Measurements from ENCODE around the gene BRPF1.

The BRPF1 gene

DNA sequence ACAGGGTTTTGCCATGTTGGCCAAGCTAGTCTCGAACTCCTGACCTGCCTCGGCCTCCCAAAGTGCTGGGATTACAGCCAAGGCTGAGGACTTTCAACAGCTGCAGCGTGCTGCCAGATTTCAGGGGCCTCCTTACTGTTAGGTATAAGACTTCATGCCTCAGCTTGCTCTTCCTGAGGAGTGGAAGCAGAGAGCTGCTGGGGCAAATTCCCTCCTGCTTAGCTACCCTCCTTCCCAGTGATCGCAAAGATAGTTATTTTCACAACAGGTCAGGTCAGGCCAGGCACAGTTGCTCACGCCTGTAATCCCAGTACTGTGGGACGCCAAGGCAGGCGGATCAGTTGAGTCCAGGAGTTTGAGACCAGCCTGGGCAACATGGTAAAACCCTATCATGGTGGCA is 30.5 kb upstream of the BRPF1 start:
- FAIRE-seq (no peak), DNase-seq (ENCODE audit: low spot score) (no peak)

DNA sequence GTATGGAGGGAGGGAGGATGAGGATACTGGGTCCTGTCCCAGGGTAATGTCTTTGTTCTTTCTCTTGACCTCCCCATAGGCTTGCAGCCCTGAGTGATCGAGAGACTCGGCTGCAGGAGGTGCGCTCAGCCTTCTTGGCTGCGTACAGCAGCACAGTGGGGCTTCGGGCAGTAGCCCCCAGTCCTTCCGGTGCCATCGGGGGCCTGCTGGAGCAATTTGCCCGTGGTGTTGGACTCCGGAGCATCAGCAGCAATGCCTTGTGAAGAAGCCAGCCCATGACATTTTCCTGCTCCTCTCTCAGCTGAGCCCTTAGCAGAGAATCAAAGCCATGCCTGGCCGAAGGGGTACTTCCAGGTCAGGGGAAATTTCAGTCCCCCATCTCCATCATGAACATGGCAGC is 29.8 kb upstream of the BRPF1 start:
- no peak for FAIRE-seq
- no peak for DNase-seq (ENCODE audit: low spot score)

DNA sequence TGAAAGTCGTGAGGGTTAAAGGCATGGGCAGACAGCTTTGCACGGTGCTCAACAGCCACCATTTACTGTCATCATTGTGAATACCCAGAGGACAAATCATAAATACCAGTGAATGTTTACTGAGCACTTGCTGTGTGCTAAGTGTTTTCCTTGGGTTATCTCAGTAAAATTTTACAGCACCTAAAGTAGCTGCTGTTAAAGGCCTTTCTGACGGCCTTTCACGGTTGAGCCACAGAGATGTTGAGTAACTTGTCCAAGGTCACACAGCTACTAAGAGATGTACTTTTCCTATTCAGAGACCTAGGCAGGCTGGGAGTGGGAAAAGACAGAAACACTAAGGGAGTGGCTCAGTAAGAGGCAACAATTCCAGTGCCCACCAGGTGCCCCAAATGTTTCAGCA is 28.3 kb upstream of the BRPF1 start:
- FAIRE-seq (no peak), DNase-seq (ENCODE audit: low spot score) (no peak)

DNA sequence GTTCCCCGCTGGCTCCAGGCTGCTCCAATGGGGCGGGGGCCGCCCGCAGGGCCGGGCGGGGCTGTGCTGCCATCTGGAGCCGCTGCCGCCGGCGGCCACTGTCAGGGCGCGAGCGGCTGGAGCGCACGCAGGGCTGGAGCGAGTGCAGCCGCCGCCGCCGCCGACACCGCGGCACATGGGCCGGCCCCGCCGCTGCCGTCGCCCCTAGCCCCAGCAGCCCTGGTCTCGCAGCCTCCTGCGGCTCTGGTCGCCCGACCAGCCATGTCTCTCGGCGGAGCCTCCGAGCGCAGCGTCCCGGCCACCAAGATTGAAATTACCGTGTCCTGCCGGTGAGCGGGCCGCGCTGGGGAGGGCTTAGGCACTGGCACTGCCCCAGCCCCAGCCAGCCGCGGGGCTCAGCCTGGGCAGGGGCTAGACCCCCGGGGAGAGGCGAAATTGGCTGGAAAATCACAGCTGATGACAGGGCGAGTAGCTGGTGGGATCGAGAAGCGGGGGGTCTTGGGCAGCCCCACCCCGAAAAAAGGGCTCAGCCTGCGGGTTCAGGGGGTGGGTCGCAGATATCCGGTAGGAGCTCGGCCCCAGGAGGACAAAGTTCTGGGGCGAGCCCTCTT is 27.7 kb upstream of the BRPF1 start, which contains the start of gene CPNE9:
Gene CPNE9 (plus strand): TSS at position 98 of the 611 bp plus-strand sequence. CDS start 164 bp downstream, at position 262.
- FAIRE-seq: no peak

DNA sequence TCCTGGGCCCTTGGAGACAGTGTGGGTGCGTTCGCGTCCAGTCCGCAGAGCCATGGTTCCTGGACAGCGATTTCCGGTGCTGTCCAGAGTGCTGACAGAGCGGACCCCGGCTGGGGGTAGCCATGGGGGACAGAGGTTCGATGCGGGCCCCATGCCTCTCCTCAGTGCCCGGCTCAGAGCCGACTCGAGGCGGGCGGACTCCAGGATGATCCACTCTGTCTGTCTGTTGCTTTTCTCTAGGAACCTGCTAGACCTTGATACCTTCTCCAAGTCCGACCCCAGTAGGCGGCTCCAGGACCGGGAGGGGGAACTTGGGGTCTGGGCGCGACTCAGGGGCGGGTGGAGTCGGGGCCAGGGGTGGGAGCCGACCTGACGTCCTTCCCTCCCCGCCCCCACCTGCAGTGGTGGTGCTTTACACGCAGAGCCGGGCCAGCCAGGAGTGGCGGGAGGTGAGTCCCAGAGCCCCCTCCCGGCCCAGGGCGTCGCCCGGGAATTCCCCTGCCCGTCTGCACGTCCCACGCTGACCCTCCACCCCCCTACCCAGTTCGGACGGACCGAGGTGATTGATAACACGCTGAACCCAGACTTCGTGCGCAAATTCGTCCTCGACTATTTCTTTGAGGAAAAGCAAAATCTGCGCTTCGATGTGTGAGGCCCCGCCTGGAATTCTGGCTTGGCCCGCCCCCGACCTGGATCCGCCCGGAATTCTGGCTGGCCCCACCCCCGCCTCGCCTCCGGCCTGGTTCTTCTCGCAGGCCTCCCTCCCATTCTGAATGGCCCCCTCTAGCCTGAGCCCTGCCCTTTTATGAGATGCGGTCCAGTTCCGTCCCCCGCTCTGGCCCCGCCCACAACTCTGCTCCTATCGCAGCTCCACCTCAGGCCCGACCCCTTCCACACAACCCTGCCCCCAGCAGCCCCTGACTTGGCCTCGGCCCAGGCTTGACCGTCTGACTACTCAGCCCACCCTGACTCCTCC is 26.9 kb upstream of the BRPF1 start:
- FAIRE-seq (no peak), DNase-seq (ENCODE audit: low spot score) (no peak)

More for the DNA sequence above, 27.7 kb upstream of the BRPF1 start, which contains the start of gene CPNE9:
- no peak for DNase-seq (ENCODE audit: low spot score)

DNA sequence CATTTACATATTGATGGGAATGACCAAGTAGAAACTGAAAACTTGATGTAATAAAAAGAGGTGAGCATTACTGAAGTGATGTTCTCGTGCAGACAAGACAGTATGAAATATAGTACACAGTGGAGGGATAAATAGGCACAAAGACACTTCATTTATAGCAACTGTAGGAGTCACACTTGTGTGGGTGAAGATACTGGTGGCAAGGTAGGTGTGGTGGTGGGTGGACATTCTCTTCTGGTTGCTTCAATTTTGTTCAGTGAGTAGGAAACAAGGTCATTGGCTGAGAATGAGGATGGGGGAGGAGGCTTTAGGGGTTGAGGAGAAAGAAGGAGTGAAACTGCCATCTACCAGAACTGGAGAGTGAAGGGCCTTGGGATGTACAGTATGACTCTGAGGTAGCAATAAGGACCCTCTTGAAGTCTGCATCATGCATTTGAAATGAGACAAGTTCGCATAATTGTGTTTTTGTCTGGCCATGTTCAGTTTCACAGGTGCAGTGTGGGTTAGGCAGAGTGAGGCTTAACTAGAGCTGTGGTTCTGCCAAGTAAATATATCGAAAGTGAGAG is 21.3 kb upstream of the BRPF1 start:
- DNase-seq (ENCODE audit: low spot score): no peak

DNA sequence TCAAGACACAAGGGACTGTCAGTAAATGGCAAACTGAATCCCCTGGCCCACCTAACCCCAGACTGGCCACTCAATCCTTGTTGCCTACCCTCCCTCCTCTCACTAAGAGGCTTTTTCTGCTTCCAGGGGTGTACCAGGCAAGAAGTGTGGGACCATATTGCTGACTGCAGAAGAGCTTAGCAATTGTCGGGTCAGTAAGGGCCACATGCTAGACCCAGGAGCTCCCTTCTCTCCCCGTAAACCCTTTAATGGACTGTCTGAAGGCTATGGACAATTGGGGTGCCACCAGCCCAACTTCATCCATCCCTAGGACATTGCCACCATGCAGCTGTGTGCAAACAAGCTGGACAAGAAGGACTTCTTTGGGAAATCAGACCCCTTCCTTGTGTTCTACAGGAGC is 19.1 kb upstream of the BRPF1 start:
- no peak for FAIRE-seq
- DNase-seq (ENCODE audit: low spot score): no peak

More for the DNA sequence above, 21.3 kb upstream of the BRPF1 start:
- FAIRE-seq: no peak

DNA sequence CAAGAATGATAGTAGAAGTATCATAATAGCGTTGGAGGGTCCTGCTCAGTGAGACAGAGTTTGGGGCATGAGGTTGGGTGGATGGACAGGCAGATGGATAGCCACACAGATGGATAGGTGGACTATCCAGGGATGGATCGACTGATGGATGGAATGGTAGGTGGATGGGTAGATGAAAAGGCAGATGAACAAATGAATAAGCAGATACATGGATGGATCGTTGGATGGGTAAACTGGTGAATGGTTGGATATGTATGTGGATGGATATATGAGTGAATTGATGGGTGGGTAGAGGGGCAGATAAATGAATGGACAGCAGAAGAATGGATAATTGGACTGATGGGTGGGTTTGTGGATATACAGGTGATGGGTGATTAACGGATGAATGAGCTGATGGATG is 18.4 kb upstream of the BRPF1 start:
- DNase-seq (ENCODE audit: low spot score) (no peak), FAIRE-seq (no peak)

DNA sequence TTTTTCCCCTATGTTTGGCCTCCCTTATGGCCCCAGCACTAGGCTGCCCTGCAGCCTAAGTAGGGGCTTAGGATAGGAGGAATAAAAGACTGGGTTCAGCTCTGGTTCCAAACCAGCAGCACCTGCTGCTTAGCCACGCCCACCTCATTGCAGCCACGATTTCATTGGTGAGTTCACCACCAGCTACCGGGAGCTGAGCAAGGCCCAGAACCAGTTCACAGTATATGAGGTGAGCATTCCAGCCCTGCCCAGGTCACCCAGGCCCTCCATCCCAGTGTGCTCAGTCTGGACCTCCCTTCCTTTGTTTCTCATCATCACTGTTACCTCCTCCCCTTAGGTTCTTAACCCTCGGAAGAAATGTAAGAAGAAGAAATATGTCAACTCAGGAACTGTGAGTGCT is 16.4 kb upstream of the BRPF1 start:
- DNase-seq (ENCODE audit: low spot score) (no peak), FAIRE-seq (no peak)

DNA sequence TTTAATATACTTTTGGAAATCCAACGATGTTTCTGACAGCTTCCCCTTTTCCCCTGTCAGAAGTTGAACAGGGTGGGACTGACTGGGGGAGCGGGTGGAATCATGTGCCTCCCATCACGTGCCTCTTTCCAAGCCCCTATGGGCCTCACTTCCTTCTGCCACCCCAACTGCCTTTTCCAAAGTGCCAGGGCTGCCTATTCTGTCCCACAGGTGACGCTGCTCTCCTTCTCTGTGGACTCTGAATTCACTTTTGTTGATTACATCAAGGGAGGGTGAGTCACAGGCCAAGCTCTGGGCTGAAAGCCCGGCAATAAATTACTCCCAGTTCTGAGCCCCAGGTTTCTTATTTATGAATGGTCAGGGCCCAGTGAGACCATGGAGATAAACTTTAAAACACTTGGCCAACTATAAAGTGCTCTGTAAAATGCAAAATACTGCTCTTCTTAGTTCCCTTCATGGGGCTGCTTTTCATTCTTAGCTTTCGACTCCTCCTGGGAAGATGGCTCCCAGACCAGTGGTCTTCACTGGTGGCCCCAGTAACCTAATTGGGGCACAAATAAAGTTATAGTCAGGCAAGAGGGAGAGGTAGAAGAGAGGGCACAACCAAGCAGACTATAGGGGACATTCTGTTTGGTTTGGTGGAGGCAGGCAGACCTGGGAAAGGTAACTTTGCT is 15.6 kb upstream of the BRPF1 start:
- peak; percentile 72 for FAIRE-seq

DNA sequence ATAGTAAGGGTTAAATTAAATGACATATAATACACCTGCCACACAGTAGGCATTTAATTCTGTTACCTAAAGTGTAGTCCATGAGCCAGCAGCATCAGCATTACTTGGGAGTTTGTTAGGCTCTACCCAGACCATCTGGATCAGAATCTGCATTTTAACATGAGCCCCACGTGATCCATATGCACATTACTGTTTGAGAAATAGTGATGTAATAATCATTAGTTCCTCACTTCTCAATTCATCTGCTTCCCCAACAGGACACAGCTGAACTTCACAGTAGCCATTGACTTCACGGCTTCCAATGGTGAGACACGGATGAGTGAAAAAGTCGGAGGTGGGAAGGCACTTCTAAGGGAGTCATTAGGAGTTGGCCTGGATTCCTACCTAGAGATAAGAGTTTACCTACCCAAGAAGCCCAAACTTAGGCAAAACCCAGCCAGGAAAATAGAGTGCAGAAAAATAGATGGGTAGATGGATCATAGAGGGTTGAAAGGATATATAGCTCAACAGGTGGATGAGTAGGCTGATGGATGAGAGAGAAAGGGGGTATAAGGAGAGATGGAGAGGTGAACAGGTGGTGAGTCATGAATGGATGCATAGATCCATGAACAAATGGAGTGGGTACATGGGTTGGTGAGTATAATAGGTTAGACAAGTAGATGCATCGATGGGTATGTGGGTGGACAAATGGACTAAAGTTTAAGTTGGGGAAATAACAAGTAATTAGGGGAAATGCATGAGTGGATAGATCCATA is 14.6 kb upstream of the BRPF1 start:
- no peak for DNase-seq (ENCODE audit: low spot score)
- FAIRE-seq: no peak

More for the DNA sequence above, 15.6 kb upstream of the BRPF1 start:
- DNase-seq (ENCODE audit: low spot score): peak; percentile 83

DNA sequence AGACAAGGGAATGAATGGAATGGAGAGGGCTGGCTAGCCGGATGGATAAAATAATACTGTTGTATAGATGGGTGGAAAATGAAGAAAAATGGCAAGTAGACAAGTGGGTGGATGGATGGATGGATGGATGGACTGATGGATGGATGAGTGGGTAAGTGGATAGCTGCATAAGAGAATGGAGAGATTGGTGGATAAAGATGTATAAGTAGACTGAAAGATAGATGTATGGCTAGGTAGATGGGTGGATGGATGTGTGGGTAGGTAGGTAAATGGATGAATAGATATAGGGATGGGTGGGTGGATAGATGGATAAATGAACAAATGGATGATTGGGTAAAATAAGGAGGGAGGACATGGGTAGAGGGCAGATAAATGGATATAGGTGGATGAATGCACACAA is 14.0 kb upstream of the BRPF1 start:
- FAIRE-seq (no peak), DNase-seq (ENCODE audit: low spot score) (no peak)

DNA sequence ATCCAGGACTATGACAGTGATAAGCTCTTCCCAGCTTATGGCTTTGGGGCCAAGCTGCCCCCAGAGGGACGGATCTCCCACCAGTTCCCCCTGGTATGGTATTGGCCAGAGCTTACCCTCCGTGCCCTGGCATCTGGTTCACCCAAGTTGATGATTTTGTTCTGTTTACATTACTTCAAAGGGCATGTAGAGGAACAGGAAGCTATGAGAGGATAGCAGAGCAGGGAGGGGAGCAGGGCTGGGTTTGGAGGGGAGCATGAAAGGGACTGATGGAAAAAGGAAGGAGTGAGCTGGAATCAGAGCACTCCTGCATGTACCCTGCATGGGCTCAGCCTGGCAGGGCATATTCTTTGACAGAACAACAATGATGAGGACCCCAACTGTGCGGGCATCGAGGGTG is 13.4 kb upstream of the BRPF1 start:
- FAIRE-seq: no peak
- no peak for DNase-seq (ENCODE audit: low spot score)

DNA sequence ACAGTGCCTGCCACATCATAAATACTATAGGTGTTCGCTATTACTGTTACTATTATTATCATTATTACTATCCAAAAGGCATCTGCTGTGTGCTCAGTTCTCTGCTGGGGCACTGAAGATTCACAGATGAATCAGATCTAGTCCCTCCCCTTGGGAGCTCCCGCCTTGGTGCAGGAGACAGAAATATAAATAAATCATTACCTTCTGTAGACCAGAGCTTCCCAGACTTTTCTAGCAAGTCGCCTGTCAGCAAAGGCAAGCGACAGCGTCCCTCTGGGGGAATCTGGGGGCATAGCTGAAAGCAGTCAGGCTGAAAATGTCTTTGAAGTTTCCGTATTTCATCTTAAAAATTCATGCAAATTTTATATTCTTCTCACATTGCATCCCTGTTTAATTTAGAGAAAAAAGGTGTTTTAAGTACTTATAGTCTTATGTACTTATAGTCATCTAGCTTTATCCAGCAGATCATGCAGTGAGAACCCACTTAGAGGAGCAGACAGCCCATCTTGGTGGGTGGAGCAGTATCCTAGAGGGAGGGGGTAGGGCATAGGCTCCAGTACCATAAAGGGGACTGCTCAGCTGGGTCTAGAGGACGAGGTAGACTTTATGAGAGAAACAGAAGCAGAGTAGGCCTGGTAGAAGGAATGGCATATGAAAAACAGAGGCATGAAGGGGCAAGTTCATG is 10.4 kb upstream of the BRPF1 start:
- FAIRE-seq (peak; percentile 23), DNase-seq (ENCODE audit: low spot score) (peak; percentile 50)

DNA sequence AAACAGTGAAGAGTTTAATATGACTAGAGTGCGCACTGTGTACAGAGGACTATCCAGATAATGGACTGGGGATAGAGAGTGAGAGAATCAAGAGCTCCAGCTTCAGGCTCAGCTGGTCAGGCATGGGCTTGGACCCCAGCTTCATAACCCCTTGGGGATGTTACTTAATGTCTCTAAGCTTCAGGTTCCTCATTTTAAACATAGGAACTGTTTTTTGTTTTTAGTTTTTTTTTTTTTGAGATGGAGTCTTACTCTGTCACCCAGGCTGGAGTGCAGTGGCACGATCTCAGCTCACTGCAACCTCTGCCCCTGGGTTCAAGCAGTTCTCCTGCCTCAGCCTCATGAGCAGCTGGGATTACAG is 9.9 kb upstream of the BRPF1 start:
- DNase-seq (ENCODE audit: low spot score) (no peak), FAIRE-seq (no peak)

DNA sequence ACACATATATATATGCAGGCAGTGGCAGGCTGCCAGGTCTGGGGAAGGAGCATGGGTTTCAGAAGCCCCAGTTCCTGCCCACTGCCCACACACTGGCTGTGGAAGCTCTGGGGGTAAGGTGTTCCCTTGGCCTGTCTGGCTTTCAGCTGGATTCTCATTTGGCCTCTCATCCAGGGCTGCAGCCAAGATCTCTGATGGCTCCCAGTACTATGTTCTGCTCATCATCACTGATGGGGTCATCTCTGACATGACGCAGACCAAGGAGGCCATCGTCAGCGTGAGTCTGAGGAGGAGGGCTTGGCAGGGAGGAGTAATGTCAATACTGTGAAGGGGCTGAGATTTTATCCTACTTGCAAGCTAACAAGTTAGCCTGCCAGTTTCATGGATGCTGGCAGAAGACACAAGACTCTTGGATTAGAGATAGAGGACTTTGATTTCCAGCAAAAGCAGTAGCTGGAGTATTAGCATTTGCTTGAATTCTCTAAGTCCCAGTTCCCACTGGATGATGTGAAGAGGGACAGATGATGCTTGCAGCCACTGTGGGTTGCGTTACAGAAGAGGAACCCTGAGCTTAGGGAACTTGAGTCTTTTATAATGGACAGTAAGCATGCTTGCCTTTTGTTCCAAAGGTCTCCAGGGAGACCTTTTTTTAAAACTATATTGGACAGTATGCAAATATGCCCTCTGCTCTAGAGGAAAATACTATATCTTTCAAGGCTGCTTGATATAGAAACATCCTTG is 5.6 kb upstream of the BRPF1 start:
- FAIRE-seq (no peak), DNase-seq (ENCODE audit: low spot score) (no peak)

DNA sequence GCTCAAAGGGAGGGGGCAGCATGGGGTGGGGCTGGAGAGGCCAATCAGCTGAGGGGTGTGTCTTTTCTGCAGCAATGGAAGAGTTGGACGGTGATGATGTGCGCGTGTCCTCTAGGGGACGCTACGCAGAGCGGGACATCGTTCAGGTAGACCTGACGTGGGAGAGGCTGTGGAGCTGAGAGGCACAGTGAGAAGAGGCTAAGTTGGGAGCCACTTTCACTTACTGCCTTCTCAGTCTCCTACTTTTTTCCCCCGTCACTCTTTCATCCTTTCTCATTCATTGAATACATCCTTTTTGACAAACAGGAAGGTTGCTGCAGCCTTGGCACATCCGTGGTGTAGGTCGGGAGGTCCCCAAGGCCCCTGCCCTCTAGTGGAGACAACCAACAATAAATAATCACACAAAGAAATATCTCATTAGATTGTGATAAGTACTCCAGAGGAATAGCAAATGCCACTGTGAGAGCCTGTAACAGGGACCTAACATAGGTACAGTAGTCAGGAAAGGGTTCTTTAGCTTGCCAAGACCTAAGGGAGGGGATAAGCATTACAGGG is 4.4 kb upstream of the BRPF1 start:
- DNase-seq (ENCODE audit: low spot score) (no peak), FAIRE-seq (no peak)

DNA sequence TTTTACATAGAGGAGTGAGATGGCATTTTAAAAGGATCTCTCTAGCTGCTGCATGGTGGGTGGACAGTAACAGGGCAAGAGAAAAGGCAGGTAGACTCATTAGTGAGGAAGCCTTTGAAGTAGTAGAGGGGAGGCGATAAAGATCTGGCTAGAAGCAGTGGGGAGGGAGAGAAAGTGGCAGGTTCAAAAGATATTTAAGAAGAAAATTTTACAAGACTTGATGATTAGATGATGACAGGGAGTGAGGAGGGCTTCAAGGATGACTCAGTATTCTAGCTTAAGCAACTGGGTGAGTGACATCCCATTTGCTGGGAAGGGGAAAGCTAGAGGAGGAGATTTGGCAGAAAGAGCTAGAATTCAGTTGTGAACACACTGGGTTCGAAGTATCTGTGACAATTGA is 3.8 kb upstream of the BRPF1 start:
- no peak for FAIRE-seq

DNA sequence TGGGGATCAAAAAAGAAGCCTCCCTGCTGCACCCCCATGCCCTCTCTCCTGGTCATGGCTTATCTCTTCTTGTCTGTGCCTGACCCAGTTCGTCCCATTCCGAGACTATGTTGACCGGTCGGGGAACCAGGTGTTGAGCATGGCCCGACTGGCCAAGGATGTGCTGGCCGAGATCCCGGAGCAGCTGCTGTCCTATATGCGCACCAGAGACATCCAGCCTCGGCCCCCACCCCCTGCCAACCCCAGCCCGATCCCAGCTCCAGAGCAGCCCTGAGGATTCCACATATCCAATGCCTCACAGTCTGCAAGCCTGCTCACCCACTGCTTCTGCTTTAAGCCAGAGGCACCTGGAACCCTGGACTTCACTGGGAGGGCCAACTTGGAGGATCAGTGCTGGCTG is 2.1 kb upstream of the BRPF1 start:
- DNase-seq (ENCODE audit: low spot score) (no peak), FAIRE-seq (no peak)

More for the DNA sequence above, 3.8 kb upstream of the BRPF1 start:
- no peak for DNase-seq (ENCODE audit: low spot score)
